Fibroblast of lung (primary cell): ENCODE measurements around the gene TMEM132C. TPM values are rescaled to one million over a fixed set of nuclear protein-coding genes. Genes with fewer than 3 reads are reported as not detected.

ENCODE experiments used
- DNase-seq, 2 donors: peaks; one replicate each; pipeline versions ENCODE4 v3.0.0 to v3.0.0-alpha.2; 2010; ENCODE audit warnings: low read depth in 2 of 2
- H2AFZ ChIP-seq: 2 replicates; pipeline ENCODE4 v1.5.1; 2012; ENCODE audit warnings: low read length, control low read depth, inconsistent platforms
- H3K27ac ChIP-seq: 2 replicates; pipeline ENCODE4 v1.5.1; 2011; ENCODE audit warnings: low read length, control low read depth; ENCODE audit not compliant: insufficient read depth
- H3K27me3 ChIP-seq: 2 replicates; pipeline ENCODE4 v1.5.1; 2011; ENCODE audit warnings: mild to moderate bottlenecking, low read length; ENCODE audit not compliant: control insufficient read depth, insufficient read depth
- H3K36me3 ChIP-seq: 2 replicates; pipeline ENCODE4 v1.5.1; 2011; ENCODE audit warnings: low read length; ENCODE audit not compliant: control insufficient read depth, insufficient read depth
- H3K4me1 ChIP-seq: 2 replicates; pipeline ENCODE4 v1.5.1; 2011; ENCODE audit warnings: low read length; ENCODE audit not compliant: control insufficient read depth, insufficient read depth; ENCODE audit errors: extremely low read depth
- H3K4me2 ChIP-seq: 2 replicates; pipeline ENCODE4 v1.5.1; 2011; ENCODE audit warnings: low read length, control low read depth; ENCODE audit not compliant: insufficient read depth; ENCODE audit errors: extremely low read depth
- H3K4me3 ChIP-seq, 4 experiments: fragments of 200-600 bp in 1 of 4; sonication (generic) in 1 of 4; replicated peaks in 1 of 4; 2 replicates each; pipeline ENCODE4 v1.5.1; 2011 to 2016; ENCODE audit warnings: low read length in 4 of 4, low read depth in 3 of 4, mild to moderate bottlenecking in 3 of 4, control low read depth in 2 of 4, inconsistent platforms in 1 of 4, mixed read lengths in 1 of 4; ENCODE audit not compliant: insufficient read depth in 1 of 4; ENCODE audit errors: control extremely low read depth in 1 of 4
- H3K79me2 ChIP-seq: 2 replicates; pipeline ENCODE4 v1.5.1; 2012; ENCODE audit warnings: mild to moderate bottlenecking, low read length, inconsistent platforms; ENCODE audit not compliant: control insufficient read depth, insufficient read depth
- H3K9ac ChIP-seq: 2 replicates; pipeline ENCODE4 v1.5.1; 2011; ENCODE audit warnings: mild to moderate bottlenecking, low read length, control low read depth; ENCODE audit not compliant: insufficient read depth
- H3K9me3 ChIP-seq: 2 replicates; pipeline ENCODE4 v1.5.1; 2012; ENCODE audit warnings: low read depth, low read length; ENCODE audit not compliant: control insufficient read depth, insufficient read depth
- H4K20me1 ChIP-seq: 2 replicates; pipeline ENCODE4 v1.5.1; 2011; ENCODE audit warnings: low read length; ENCODE audit not compliant: control insufficient read depth, insufficient read depth; ENCODE audit errors: extremely low read depth
- CTCF ChIP-seq, 2 donors: IDR thresholded peaks in 1 of 2; conservative IDR thresholded peaks in 1 of 2; 1 replicate in 1 of 2; 2 replicates in 1 of 2; pipeline ENCODE4 v1.5.1; 2011 to 2012; ENCODE audit warnings: low read length in 2 of 2, control low read depth in 1 of 2, inconsistent platforms in 1 of 2, low read depth in 1 of 2, mild to moderate bottlenecking in 1 of 2
- EZH2 ChIP-seq: IDR thresholded peaks from 2 replicates; pipeline ENCODE4 v1.5.1; 2012; ENCODE audit warnings: low read length, control low read depth, mild to moderate bottlenecking; ENCODE audit errors: missing control alignments
- polyA plus RNA-seq, 2 donors: library from polyadenylated mRNA; depleted of rRNA in 1 of 2; stranded (reverse) in 1 of 2; unstranded in 1 of 2; fragments of >200 nt; gene quantifications; 2 replicates each; pipeline ENCODE4 v1.2.1, GENCODE V29; 2011 to 2012; ENCODE audit warnings: missing spikeins in 1 of 2
- total RNA-seq: library from RNA; depleted of rRNA; stranded (reverse); fragments of >200 nt; gene quantifications from 2 replicates; pipeline ENCODE4 v1.2.1, GENCODE V29; 2014

TMEM132C gene
- total and polyA plus RNA-seq, 2 donors (not counting 1 experiment from before 2014, with no cell fraction given), result not detected

- Histone ChIP-seq H3K27ac (no peak overlapping the region), H3K4me1 (no peaks in the 10 kb centered on the region), H3K79me2 (no peaks in the 10 kb centered on the region), H4K20me1 (no peaks in the 10 kb centered on the region), H3K4me3 (no peak overlapping the region), H3K4me2 (no peak overlapping the region), H2AFZ (no peak overlapping the region), H3K9ac (no peak overlapping the region), H3K36me3 (no peaks in the 10 kb centered on the region), H3K27me3 (no peaks in the 10 kb centered on the region), H3K9me3 (no peaks in the 10 kb centered on the region)
- DNase-seq, result no peak
- no peak for TF ChIP-seq CTCF (conservative IDR thresholded peaks at IDR 0.05 in 1 of 2, IDR thresholded peaks at IDR 0.05 in 1 of 2; ENCODE audit: low read depth in 1 of 2, low read length in 2 of 2)
Measured at GRCh38 chr12:128543971-128544370, 277.0 kb downstream of the TMEM132C start.

- no peak overlapping the region for H3K9ac ChIP-seq
- TF ChIP-seq EZH2, result no peak
- no peak for TF ChIP-seq CTCF (conservative IDR thresholded peaks at IDR 0.05 in 1 of 2, IDR thresholded peaks at IDR 0.05 in 1 of 2; ENCODE audit: low read depth in 1 of 2, low read length in 2 of 2)
- H3K4me3 ChIP-seq, result no peak overlapping the region
Measured at GRCh38 chr12:128548949-128549348, 282.0 kb downstream of the TMEM132C start.

DNA sequence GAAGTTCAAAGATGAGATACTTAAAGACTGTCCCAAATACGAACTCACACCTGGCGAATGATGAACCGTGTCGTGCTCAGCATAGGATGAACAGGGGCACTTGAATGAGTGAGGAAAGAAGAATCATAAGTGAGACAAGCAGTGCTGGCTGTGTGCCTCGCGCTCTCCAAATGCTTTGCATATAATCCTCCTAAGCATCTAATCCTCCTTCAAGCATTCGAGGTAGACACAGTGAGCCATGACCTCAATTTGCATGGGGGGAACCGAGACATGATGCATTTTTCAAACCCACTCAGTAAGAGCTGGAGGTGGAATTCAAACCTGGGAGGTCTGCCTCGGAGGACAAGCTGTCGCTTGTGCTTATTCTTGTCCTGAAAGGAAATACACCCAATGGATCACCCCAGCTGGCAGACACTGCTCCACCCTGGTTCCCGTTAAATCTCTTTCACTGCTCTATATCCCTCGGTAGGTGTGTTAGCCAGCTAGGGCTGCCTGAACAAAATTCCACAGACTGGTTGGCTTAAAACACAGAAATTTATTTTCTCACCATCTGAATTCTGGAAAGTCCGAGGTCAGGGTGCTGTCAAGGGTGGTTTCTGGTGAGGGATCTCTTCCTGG lies 282.7 kb downstream of the TMEM132C start:
- no peaks in the 10 kb centered on the region for H3K36me3 ChIP-seq
- TF ChIP-seq EZH2 (no peak), CTCF (conservative IDR thresholded peaks at IDR 0.05 in 1 of 2, IDR thresholded peaks at IDR 0.05 in 1 of 2; ENCODE audit: low read depth in 1 of 2, low read length in 2 of 2) (no peak)
- H2AFZ ChIP-seq, result no peak overlapping the region
- no peaks in the 10 kb centered on the region for H3K9me3 ChIP-seq
- no peak for DNase-seq
- no peak overlapping the region for H3K4me3 ChIP-seq
- no peaks in the 10 kb centered on the region for H4K20me1 ChIP-seq
- H3K27ac ChIP-seq, result no peak overlapping the region
- no peaks in the 10 kb centered on the region for H3K27me3 ChIP-seq
- no peak overlapping the region for H3K9ac ChIP-seq
- no peaks in the 10 kb centered on the region for H3K4me1 ChIP-seq
- H3K79me2 ChIP-seq, result no peaks in the 10 kb centered on the region
- no peak overlapping the region for H3K4me2 ChIP-seq

More at GRCh38 chr12:128548949-128549348, 282.0 kb downstream of the TMEM132C start:
- DNase-seq, result no peak
- no peaks in the 10 kb centered on the region for H3K4me1 ChIP-seq
- H3K79me2 ChIP-seq, result no peaks in the 10 kb centered on the region
- no peak overlapping the region for H3K4me2 ChIP-seq
- H3K27me3 ChIP-seq, result no peaks in the 10 kb centered on the region
- H3K9me3 ChIP-seq, result no peaks in the 10 kb centered on the region
- H3K36me3 ChIP-seq, result no peaks in the 10 kb centered on the region
- H2AFZ ChIP-seq, result no peak overlapping the region
- no peak overlapping the region for H3K27ac ChIP-seq
- no peaks in the 10 kb centered on the region for H4K20me1 ChIP-seq
